ENCODE data around the gene NIPAL3. TPM values are rescaled to one million over a fixed set of nuclear protein-coding genes. Genes with fewer than 3 reads are reported as not detected.

NIPAL3 gene
- total RNA-seq, 1 experiment from 2014 or later: 55.8 TPM

DNA sequence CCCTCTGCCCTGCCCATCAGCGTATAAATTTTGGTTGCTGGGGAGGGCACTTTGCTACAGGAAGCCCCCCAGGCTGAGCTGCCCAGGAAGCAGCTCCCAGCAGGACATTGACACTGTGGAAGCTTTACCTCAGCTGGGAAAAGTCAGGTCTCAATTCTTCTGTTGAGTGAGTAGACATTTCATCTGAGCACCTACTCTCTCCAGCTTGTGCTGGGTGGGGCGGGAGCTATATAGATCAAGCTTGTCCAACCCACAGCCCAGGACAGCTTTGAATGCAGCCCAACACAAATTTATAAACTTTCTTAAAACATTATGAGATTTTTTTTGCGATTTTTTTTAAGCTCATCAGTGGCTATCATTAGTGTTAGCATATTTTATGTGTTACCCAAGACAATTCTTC is 9.4 kb downstream of the NIPAL3 start:
- DNase-seq (ENCODE audit: unreplicated experiment): no peak
- Mint-ChIP-seq H3K36me3 (ENCODE audit: insufficient read depth, unreplicated experiment) (peaks cover 42% of the 10 kb centered on the region), H3K9me3 (ENCODE audit: unreplicated experiment) (no peaks in the 10 kb centered on the region), H3K27me3 (ENCODE audit: insufficient read depth, unreplicated experiment) (no peaks in the 10 kb centered on the region), H3K4me1 (ENCODE audit: insufficient read depth, unreplicated experiment) (no peaks in the 10 kb centered on the region), H3K27ac (ENCODE audit: low read depth, unreplicated experiment) (no peak overlapping the region), H3K4me3 (ENCODE audit: unreplicated experiment) (no peak overlapping the region)
- ChIA-PET POLR2A (interaction anchor here (1.3 to 1.5 kb wide), 2 partner anchors 10 to 16 kb away, joined by 4 to 6 read pairs; partner anchors contain the start of gene NIPAL3), CTCF (interaction anchor here (0.6 to 2.6 kb wide), 6 partner anchors 9 to 226 kb away, joined by 3 to 12 read pairs (median 4); partner anchors contain the start of gene NIPAL3)
- intact Hi-C loops (cut with micrococcal nuclease): no loop called here
- TF ChIP-seq, protein P1, sequence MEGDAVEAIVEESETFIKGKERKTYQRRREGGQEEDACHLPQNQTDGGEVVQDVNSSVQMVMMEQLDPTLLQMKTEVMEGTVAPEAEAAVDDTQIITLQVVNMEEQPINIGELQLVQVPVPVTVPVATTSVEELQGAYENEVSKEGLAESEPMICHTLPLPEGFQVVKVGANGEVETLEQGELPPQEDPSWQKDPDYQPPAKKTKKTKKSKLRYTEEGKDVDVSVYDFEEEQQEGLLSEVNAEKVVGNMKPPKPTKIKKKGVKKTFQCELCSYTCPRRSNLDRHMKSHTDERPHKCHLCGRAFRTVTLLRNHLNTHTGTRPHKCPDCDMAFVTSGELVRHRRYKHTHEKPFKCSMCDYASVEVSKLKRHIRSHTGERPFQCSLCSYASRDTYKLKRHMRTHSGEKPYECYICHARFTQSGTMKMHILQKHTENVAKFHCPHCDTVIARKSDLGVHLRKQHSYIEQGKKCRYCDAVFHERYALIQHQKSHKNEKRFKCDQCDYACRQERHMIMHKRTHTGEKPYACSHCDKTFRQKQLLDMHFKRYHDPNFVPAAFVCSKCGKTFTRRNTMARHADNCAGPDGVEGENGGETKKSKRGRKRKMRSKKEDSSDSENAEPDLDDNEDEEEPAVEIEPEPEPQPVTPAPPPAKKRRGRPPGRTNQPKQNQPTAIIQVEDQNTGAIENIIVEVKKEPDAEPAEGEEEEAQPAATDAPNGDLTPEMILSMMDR (IDR thresholded peaks at IDR 0.05; ENCODE audit: unreplicated experiment): no peak
- BruUV-seq (replicated peaks): no TSS peak

DNA sequence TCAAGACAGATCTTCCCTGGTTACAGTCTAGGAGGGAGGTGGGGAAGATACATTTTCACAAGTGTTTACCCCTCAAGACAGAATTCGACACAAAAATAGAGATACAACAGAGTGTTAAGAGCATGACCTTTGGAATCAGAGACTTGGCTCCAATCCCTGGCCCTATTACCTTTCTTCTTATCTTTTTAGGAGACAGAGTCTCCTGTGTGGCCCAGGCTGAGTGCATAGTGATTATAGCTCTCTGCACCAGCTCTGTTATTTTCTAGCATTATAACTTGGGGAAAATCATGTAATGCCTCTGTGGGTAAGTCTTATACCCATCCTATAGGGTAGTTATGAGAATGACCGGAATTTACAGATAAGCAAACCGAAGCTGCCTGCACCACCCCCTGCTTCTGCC is 9.8 kb downstream of the NIPAL3 start:
- TF ChIP-seq, protein P1 (IDR thresholded peaks at IDR 0.05; ENCODE audit: unreplicated experiment): no peak
- H3K36me3 Mint-ChIP-seq (ENCODE audit: insufficient read depth, unreplicated experiment): peaks cover 39% of the 10 kb centered on the region
- CTCF ChIA-PET: interaction anchor here (0.6 to 2.6 kb wide), 4 partner anchors 10 to 226 kb away, joined by 3 to 12 read pairs (median 6); partner anchors contain the start of gene NIPAL3
- no peaks in the 10 kb centered on the region for H3K27me3 Mint-ChIP-seq (ENCODE audit: insufficient read depth, unreplicated experiment)
- no peaks in the 10 kb centered on the region for H3K4me1 Mint-ChIP-seq (ENCODE audit: insufficient read depth, unreplicated experiment)
- DNase-seq (ENCODE audit: unreplicated experiment): no peak
- H3K4me3 Mint-ChIP-seq (ENCODE audit: unreplicated experiment): no peak overlapping the region
- BruUV-seq (replicated peaks): no TSS peak
- POLR2A ChIA-PET: interaction anchor here (1.3 to 1.5 kb wide), 2 partner anchors 10 to 16 kb away, joined by 4 to 6 read pairs; partner anchors contain the start of gene NIPAL3
- H3K27ac Mint-ChIP-seq (ENCODE audit: low read depth, unreplicated experiment): no peak overlapping the region
- intact Hi-C loops (cut with micrococcal nuclease): no loop called here
- H3K9me3 Mint-ChIP-seq (ENCODE audit: unreplicated experiment): no peaks in the 10 kb centered on the region

DNA sequence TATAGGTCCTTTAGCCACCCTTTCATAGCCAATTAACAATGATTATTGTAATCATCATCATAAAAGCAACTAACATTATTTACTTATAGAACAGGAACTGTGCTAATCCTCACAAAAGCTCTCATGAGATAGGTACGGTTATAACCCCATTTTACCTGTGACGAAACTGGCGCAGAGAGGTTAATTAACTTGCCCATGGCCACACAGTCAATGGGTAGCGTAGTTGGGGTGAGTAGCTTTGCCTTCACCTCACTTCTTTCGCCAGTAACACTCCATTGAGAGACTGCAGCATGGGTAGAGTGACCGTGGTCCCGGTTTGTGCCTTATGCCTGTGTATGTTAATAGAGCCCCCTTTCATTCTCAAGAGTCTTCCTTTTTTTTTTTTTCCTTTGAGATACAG is 10.3 kb downstream of the NIPAL3 start:
- intact Hi-C loops (cut with micrococcal nuclease): no loop called here
- Mint-ChIP-seq H3K36me3 (ENCODE audit: insufficient read depth, unreplicated experiment) (peaks cover 34% of the 10 kb centered on the region), H3K4me1 (ENCODE audit: insufficient read depth, unreplicated experiment) (no peaks in the 10 kb centered on the region), H3K4me3 (ENCODE audit: unreplicated experiment) (no peak overlapping the region), H3K27ac (ENCODE audit: low read depth, unreplicated experiment) (no peak overlapping the region), H3K27me3 (ENCODE audit: insufficient read depth, unreplicated experiment) (no peaks in the 10 kb centered on the region), H3K9me3 (ENCODE audit: unreplicated experiment) (no peaks in the 10 kb centered on the region)
- no TSS peak for BruUV-seq (replicated peaks)
- ChIA-PET POLR2A (no interaction called here), CTCF (interaction anchor here (0.6 to 2.6 kb wide), 3 partner anchors 10 to 467 kb away, joined by 4 to 12 read pairs (median 9); partner anchors contain the start of gene NIPAL3)
- TF ChIP-seq, protein P1 (IDR thresholded peaks at IDR 0.05; ENCODE audit: unreplicated experiment): no peak
- DNase-seq (ENCODE audit: unreplicated experiment): no peak

DNA sequence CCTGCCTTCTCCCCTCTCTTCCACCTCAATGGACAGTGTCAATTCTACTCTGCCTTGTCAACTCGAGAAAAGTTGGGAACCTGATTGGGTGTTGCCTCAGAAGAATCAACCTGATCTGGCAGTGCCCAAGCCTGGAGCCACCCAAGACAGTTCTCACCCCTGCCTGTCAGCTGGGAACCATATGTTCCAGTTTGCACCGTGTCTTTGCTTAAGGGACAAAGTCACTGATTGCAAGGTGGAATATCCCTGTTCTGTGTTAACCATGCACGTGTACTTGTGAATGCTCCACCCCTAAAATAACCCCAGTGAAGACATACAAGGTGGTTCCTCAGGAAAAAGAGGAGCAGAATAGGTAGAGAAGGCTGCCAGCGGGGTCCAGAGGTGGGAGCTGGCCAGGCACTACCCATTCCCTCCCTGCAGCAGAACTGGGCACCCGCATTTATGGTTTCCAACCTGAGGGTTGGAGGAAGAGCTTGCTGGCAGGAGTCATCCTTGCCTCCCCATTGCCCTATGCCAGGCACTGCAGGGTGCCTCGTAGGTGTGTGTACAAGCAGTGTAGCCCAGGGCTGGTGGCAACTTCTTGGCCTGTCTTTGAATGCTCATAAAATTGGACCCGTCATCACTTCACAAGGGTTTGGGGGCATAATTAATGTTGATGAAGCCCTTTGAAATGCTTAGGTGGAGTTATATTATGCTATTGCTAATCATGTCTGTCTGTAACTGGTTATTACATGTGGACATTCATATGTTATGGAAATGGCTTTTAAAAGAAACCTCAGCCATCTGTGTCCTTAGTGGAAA is 11.3 kb downstream of the NIPAL3 start:
- Mint-ChIP-seq H3K36me3 (ENCODE audit: insufficient read depth, unreplicated experiment) (peaks cover 28% of the 10 kb centered on the region), H3K27me3 (ENCODE audit: insufficient read depth, unreplicated experiment) (no peaks in the 10 kb centered on the region), H3K9me3 (ENCODE audit: unreplicated experiment) (no peaks in the 10 kb centered on the region), H3K4me1 (ENCODE audit: insufficient read depth, unreplicated experiment) (no peaks in the 10 kb centered on the region), H3K4me3 (ENCODE audit: unreplicated experiment) (no peak overlapping the region), H3K27ac (ENCODE audit: low read depth, unreplicated experiment) (no peak overlapping the region)
- DNase-seq (ENCODE audit: unreplicated experiment): no peak
- POLR2A ChIA-PET: interaction anchor here (0.7 kb wide), 1 partner anchor 41 kb away, joined by 3 read pairs; no protein-coding TSS in a partner anchor
- intact Hi-C loops (cut with micrococcal nuclease): no loop called here
- TF ChIP-seq, protein P1 (IDR thresholded peaks at IDR 0.05; ENCODE audit: unreplicated experiment): no peak
- CTCF ChIA-PET: interaction anchor here (2.6 kb wide), 1 partner anchor 11 kb away, joined by 12 read pairs; the partner anchor contains the start of gene NIPAL3
- no TSS peak for BruUV-seq (replicated peaks)

All from MCF 10A (cell line).